K562 (cell line): ENCODE measurements around the gene CRAT. TPM values are rescaled to one million over a fixed set of nuclear protein-coding genes. Genes with fewer than 3 reads are reported as not detected.

Source experiments
- CHD1 ChIP-seq: fragments of 200-600 bp; sonication (generic); IDR thresholded peaks from one replicate; pipeline ENCODE4 v1.6.1; 2012; ENCODE audit warnings: mild to moderate bottlenecking, moderate library complexity, low read length, inconsistent platforms
- EGR1 ChIP-seq: fragments of 450-650 bp; conservative IDR thresholded peaks from 2 replicates; pipeline ENCODE4 v1.6.1; 2017; ENCODE audit warnings: mild to moderate bottlenecking
- FOXO4 ChIP-seq: fragments of 450-650 bp; formaldehyde crosslinking; IDR thresholded peaks from 2 replicates; pipeline ENCODE4 v1.4.0; 2020; ENCODE audit warnings: mild to moderate bottlenecking, moderate library complexity
- KHSRP ChIP-seq: fragments of 450-650 bp; IDR thresholded peaks from 2 replicates; pipeline ENCODE4 v1.6.1; 2017
- KLF6 ChIP-seq: fragments of 250-450 bp; sonication (Bioruptor Pico); IDR thresholded peaks from 2 replicates; pipeline ENCODE4 v1.4.0; 2020; ENCODE audit warnings: mild to moderate bottlenecking, moderate library complexity, borderline replicate concordance
- NRF1 ChIP-seq, 2 experiments: fragments of 450-650 bp; IDR thresholded peaks in 1 of 2; conservative IDR thresholded peaks in 1 of 2; 2 replicates each; pipeline ENCODE4 v1.6.1; 2014; ENCODE audit warnings: mild to moderate bottlenecking in 2 of 2
- PML ChIP-seq: IDR thresholded peaks from 2 replicates; pipeline ENCODE4 v1.6.1; 2012; ENCODE audit warnings: low read length, inconsistent platforms
- POLR2B ChIP-seq: fragments of 450-650 bp; IDR thresholded peaks from 2 replicates; pipeline ENCODE4 v1.6.1; 2018; ENCODE audit warnings: low read depth; ENCODE audit not compliant: partially characterized antibody
- PREB ChIP-seq: sonication (generic); formaldehyde crosslinking; IDR thresholded peaks from 2 replicates; pipeline ENCODE4 v1.8.1; 2023; ENCODE audit warnings: mild to moderate bottlenecking, missing genetic modification reagents
- RUNX1 ChIP-seq: sonication (generic); IDR thresholded peaks from 2 replicates; pipeline ENCODE4 v1.6.1; 2016; ENCODE audit warnings: antibody characterized with exemption, low read depth
- SIN3B ChIP-seq: fragments of 450-650 bp; IDR thresholded peaks from 2 replicates; pipeline ENCODE4 v1.6.1; 2017; ENCODE audit warnings: low read depth, mild to moderate bottlenecking, moderate library complexity
- SP2 ChIP-seq: IDR thresholded peaks from 2 replicates; pipeline ENCODE4 v1.6.1; 2011; ENCODE audit warnings: mild to moderate bottlenecking, low read depth, low read length, moderate library complexity; ENCODE audit not compliant: poor library complexity, severe bottlenecking; ENCODE audit errors: extremely low read depth
- SREBF1 ChIP-seq: fragments of 150-350 bp; IDR thresholded peaks from 2 replicates; pipeline ENCODE4 v1.6.1; 2014; ENCODE audit warnings: antibody characterized with exemption, low read depth, low read length, borderline replicate concordance
- TAF9B ChIP-seq: fragments of 450-650 bp; IDR thresholded peaks from 2 replicates; pipeline ENCODE4 v1.6.1; 2018; ENCODE audit warnings: mild to moderate bottlenecking; ENCODE audit not compliant: partially characterized antibody
- TAL1 ChIP-seq: fragments of 450-650 bp; IDR thresholded peaks from 2 replicates; pipeline ENCODE4 v1.6.1; 2016; ENCODE audit warnings: mild to moderate bottlenecking
- TFAM ChIP-seq: fragments of 250-450 bp; sonication (Bioruptor Pico); conservative IDR thresholded peaks from 2 replicates; pipeline ENCODE4 v1.5.0; 2021; ENCODE audit warnings: mild to moderate bottlenecking, moderate library complexity
- YY1 ChIP-seq, 3 experiments: IDR thresholded peaks; 2 replicates each; pipeline ENCODE4 v1.6.1; 2011; ENCODE audit warnings: low read length in 2 of 3, mild to moderate bottlenecking in 2 of 3, moderate library complexity in 2 of 3, borderline replicate concordance in 1 of 3, control low read depth in 1 of 3, low read depth in 1 of 3; ENCODE audit not compliant: insufficient read depth in 3 of 3, insufficient replicate concordance in 2 of 3, control insufficient read depth in 1 of 3, insufficient read length in 1 of 3; ENCODE audit errors: extremely low read depth in 1 of 3
- ZNF3 ChIP-seq: fragments of 250-450 bp; sonication (Bioruptor Pico); IDR thresholded peaks from 2 replicates; pipeline ENCODE4 v1.5.0; 2021; ENCODE audit warnings: mild to moderate bottlenecking, moderate library complexity
- ZNF609 ChIP-seq: sonication (generic); formaldehyde crosslinking; IDR thresholded peaks from 2 replicates; pipeline ENCODE4 v1.8.1; 2023; ENCODE audit warnings: missing genetic modification reagents, mild to moderate bottlenecking, borderline replicate concordance
- ZNF830 ChIP-seq: fragments of 250-450 bp; sonication (Bioruptor Pico); IDR thresholded peaks from 2 replicates; pipeline ENCODE4 v1.5.0; 2021; ENCODE audit warnings: mild to moderate bottlenecking
- polyA plus RNA-seq, 8 experiments: library from polyadenylated mRNA; depleted of rRNA in 4 of 8; stranded (reverse) in 5 of 8; unstranded in 3 of 8; fragments of >200 nt; fragmentation: Nextera tagmentation in 2 of 8; fragmentation: Illumina TruSeq in 1 of 8; extraction: Ambion mirVana in 2 of 8; extraction: Trizol in 1 of 8; gene quantifications; 2 replicates each; pipeline versions ENCODE4 v1.2.1 to v1.2.3, GENCODE V29; 2011 to 2014; ENCODE audit warnings: inconsistent platforms in 1 of 8, missing spikeins in 1 of 8
- total RNA-seq, 7 experiments: library from RNA; depleted of rRNA in 6 of 7; stranded (reverse); fragments of >200 nt in 6 of 7; fragmentation: Illumina TruSeq in 2 of 7; extraction: Trizol in 2 of 7; gene quantifications; 2 replicates each; pipeline versions ENCODE4 v1.2.1 to v1.2.3, GENCODE V29; 2011 to 2021; ENCODE audit warnings: low replicate concordance in 1 of 7
- TF ChIP-seq, protein P1 (sequence below): sonication (generic); formaldehyde crosslinking; IDR thresholded peaks from 2 replicates; pipeline ENCODE4 v1.8.1; 2023; ENCODE audit warnings: mild to moderate bottlenecking, missing genetic modification reagents, moderate library complexity

CRAT gene
- total and polyA plus RNA-seq, 9 of the 15 experiments (the other 6 are each of a cell fraction or from before 2014, with no cell fraction given): 0.20 to 13.8 (median 5.4) TPM

DNA sequence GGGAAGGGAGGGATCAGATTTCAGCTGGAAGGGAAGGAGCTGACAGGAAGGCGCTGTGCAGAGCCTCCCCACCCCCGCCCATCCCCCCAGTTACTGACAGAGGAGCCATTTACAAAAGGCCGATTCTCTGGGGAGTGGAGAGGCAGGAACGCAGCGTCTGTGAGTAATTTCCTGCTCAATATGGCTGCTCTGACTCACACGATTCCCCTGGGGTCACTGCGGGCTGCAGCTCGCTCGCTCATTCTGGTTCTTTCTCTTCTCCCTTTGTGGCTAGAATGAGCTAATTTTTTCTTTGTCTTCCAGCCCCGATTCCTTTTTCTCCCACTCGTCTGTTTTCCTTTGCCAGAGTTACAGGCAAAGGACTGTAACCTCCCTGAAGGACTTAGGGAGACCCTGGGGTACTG is 29.4 kb upstream of the CRAT start (continued):
- TF ChIP-seq SIN3B (no peak), POLR2B (no peak), TAL1 (no peak), TAF9B (no peak), SP2 (no peak), EGR1 (0 out of 2 replicates have a peak, but pooled peaks have one; percentile 26), ZNF830 (CRISPR knock-in tag) (no peak), ZNF609 (CRISPR knock-in tag) (no peak), SREBF1 (no peak), CHD1 (peak; percentile 53), KLF6 (CRISPR knock-in tag) (no peak), NRF1 (conservative IDR thresholded peaks at IDR 0.05 in 1 of 2, IDR thresholded peaks at IDR 0.05 in 1 of 2) (no peak; a peak in 1 of 4 replicates), FOXO4 (no peak), KHSRP (no peak), TFAM (no peak), PREB (CRISPR knock-in tag) (no peak), RUNX1 (no peak), PML (peak; percentile 51; the same call in 1 of the 2 replicates), YY1 (IDR thresholded peaks at IDR 0.05; ENCODE audit: borderline replicate concordance in 1 of 3, control insufficient read depth in 1 of 3, extremely low read depth in 1 of 3, insufficient read depth in 3 of 3, insufficient read length in 1 of 3, insufficient replicate concordance in 2 of 3, low read depth in 1 of 3, low read length in 2 of 3) (peak; percentile 59 to 96 (median 91)), ZNF3 (CRISPR knock-in tag) (no peak)
- TF ChIP-seq, protein P1, sequence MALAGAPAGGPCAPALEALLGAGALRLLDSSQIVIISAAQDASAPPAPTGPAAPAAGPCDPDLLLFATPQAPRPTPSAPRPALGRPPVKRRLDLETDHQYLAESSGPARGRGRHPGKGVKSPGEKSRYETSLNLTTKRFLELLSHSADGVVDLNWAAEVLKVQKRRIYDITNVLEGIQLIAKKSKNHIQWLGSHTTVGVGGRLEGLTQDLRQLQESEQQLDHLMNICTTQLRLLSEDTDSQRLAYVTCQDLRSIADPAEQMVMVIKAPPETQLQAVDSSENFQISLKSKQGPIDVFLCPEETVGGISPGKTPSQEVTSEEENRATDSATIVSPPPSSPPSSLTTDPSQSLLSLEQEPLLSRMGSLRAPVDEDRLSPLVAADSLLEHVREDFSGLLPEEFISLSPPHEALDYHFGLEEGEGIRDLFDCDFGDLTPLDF (CRISPR knock-in tag): no peak
